Measurements from ENCODE around the gene PAQR9. TPM values are rescaled to one million over a fixed set of nuclear protein-coding genes. Genes with fewer than 3 reads are reported as not detected.

PAQR9 gene
- total RNA-seq, 4 donors from 2014 or later: not detected

GRCh38 chr3:142940472-142940871, 23.0 kb downstream of the PAQR9 start:
- intact Hi-C loops (cut with DNase I; ENCODE audit: low total_unique reads): no loop called here

GRCh38 chr3:142940000-142940399, 23.5 kb downstream of the PAQR9 start:
- intact Hi-C loops (cut with DNase I; ENCODE audit: low total_unique reads): no loop called here
- 90 to 94% methylated on average over 1 of the region's 1 CpG for WGBS, 2 donors
- DNase-seq (ENCODE audit: low spot score in 2 of 2): no peak
- TF ChIP-seq CTCF (IDR thresholded peaks at IDR 0.05) (no peak), POLR2A (IDR thresholded peaks at IDR 0.05) (no peak)
- H3K4me3 ChIP-seq (ENCODE audit: low read depth, poor library complexity, severe bottlenecking): no peak overlapping the region

More at GRCh38 chr3:142940472-142940871, 23.0 kb downstream of the PAQR9 start:
- no peak for DNase-seq (ENCODE audit: low spot score in 2 of 2)
- TF ChIP-seq POLR2A (IDR thresholded peaks at IDR 0.05): no peak
- no peak for TF ChIP-seq CTCF (IDR thresholded peaks at IDR 0.05)
- 69 to 81% methylated on average over 4 of the region's 4 CpGs for WGBS, 2 donors
- no peak overlapping the region for H3K4me3 ChIP-seq (ENCODE audit: low read depth, poor library complexity, severe bottlenecking)

- TF ChIP-seq CTCF (IDR thresholded peaks at IDR 0.05): no peak
- no peak for TF ChIP-seq POLR2A (IDR thresholded peaks at IDR 0.05)
- intact Hi-C loops (cut with DNase I; ENCODE audit: low total_unique reads): no loop called here
- 64 to 74% methylated on average over 5 of the region's 5 CpGs for WGBS, 2 donors
- H3K4me3 ChIP-seq (ENCODE audit: low read depth, poor library complexity, severe bottlenecking): no peak overlapping the region
- DNase-seq (ENCODE audit: low spot score in 2 of 2): no peak
These were observed 27.5 kb downstream of the PAQR9 start for GRCh38 chr3:142935963-142936362.

- H3K4me3 ChIP-seq (ENCODE audit: low read depth, poor library complexity, severe bottlenecking): no peak overlapping the region
- no peak for DNase-seq (ENCODE audit: low spot score in 2 of 2)
- 92 to 94% methylated on average over 3 of the region's 3 CpGs for WGBS, 2 donors
- no peak for TF ChIP-seq CTCF (IDR thresholded peaks at IDR 0.05)
- no peak for TF ChIP-seq POLR2A (IDR thresholded peaks at IDR 0.05)
- intact Hi-C loops (cut with DNase I; ENCODE audit: low total_unique reads): no loop called here
These were observed 28.6 kb downstream of the PAQR9 start for GRCh38 chr3:142934887-142935269.

GRCh38 chr3:142934128-142934886, 29.2 kb downstream of the PAQR9 start:
- no peak for DNase-seq (ENCODE audit: low spot score in 2 of 2)
- WGBS, 2 donors: 82 to 85% methylated on average over 7 of the region's 7 CpGs
- intact Hi-C loops (cut with DNase I; ENCODE audit: low total_unique reads): no loop called here
- H3K4me3 ChIP-seq (ENCODE audit: low read depth, poor library complexity, severe bottlenecking): no peak overlapping the region
- no peak for TF ChIP-seq CTCF (IDR thresholded peaks at IDR 0.05)

GRCh38 chr3:142931222-142931621, 32.3 kb downstream of the PAQR9 start:
- TF ChIP-seq POLR2A (IDR thresholded peaks at IDR 0.05) (no peak), CTCF (IDR thresholded peaks at IDR 0.05) (no peak)
- DNase-seq (ENCODE audit: low spot score in 2 of 2): no peak
- 69 to 74% methylated on average over 6 of the region's 6 CpGs for WGBS, 2 donors
- H3K4me3 ChIP-seq (ENCODE audit: low read depth, poor library complexity, severe bottlenecking): no peak overlapping the region
- intact Hi-C loops (cut with DNase I; ENCODE audit: low total_unique reads): no loop called here

Measured in lower leg skin (tissue), 4 donors.